HepG2 (cell line): ENCODE data around the gene ZBTB46. TPM values are rescaled to one million over a fixed set of nuclear protein-coding genes. Genes with fewer than 3 reads are reported as not detected.

Source experiments
- AHDC1 ChIP-seq: sonication (generic); formaldehyde crosslinking; IDR thresholded peaks from 2 replicates; pipeline ENCODE4 v1.5.1; 2020; ENCODE audit warnings: mild to moderate bottlenecking, missing genetic modification reagents, borderline replicate concordance
- CC2D1A ChIP-seq: sonication (generic); formaldehyde crosslinking; IDR thresholded peaks from 2 replicates; pipeline ENCODE4 v1.8.1; 2023; ENCODE audit warnings: mild to moderate bottlenecking, missing genetic modification reagents
- CSRNP2 ChIP-seq: sonication (generic); formaldehyde crosslinking; conservative IDR thresholded peaks from 2 replicates; pipeline ENCODE4 v1.8.0; 2022; ENCODE audit warnings: low read depth, missing genetic modification reagents
- KDM5A ChIP-seq: fragments of 200-600 bp; sonication (generic); IDR thresholded peaks from 2 replicates; pipeline ENCODE4 v1.7.0; 2018; ENCODE audit warnings: antibody characterized with exemption, mild to moderate bottlenecking, low read length, borderline replicate concordance
- KLF11 ChIP-seq: IDR thresholded peaks from 2 replicates; pipeline ENCODE4 v1.6.1; 2016; ENCODE audit warnings: missing compliant biosample characterization
- MAX ChIP-seq: IDR thresholded peaks from 2 replicates; pipeline ENCODE4 v1.6.1; 2012; ENCODE audit warnings: inconsistent platforms
- MAZ ChIP-seq, 2 experiments: sonication (generic) in 1 of 2; formaldehyde crosslinking in 1 of 2; IDR thresholded peaks; 2 replicates each; pipeline versions ENCODE4 v1.5.0 to v1.6.1; 2012 to 2020; ENCODE audit warnings: low read depth in 2 of 2, mild to moderate bottlenecking in 2 of 2, borderline replicate concordance in 1 of 2, improper control_type of control experiment in 1 of 2, low read length in 1 of 2, missing genetic modification reagents in 1 of 2, moderate library complexity in 1 of 2
- SIX1 ChIP-seq: sonication (generic); formaldehyde crosslinking; IDR thresholded peaks from 2 replicates; pipeline ENCODE4 v1.4.0; 2020; ENCODE audit warnings: missing genetic modification reagents, borderline replicate concordance
- SNAPC2 ChIP-seq: sonication (generic); formaldehyde crosslinking; IDR thresholded peaks from 2 replicates; pipeline ENCODE4 v1.8.1; 2022; ENCODE audit warnings: mild to moderate bottlenecking, missing genetic modification reagents
- SOX13 ChIP-seq, 3 experiments: fragments of 450-650 bp in 1 of 3; sonication (generic) in 1 of 3; formaldehyde crosslinking in 1 of 3; IDR thresholded peaks in 2 of 3; conservative IDR thresholded peaks in 1 of 3; 2 replicates each; pipeline versions ENCODE4 v1.5.0 to v1.6.1; 2016 to 2020; ENCODE audit warnings: antibody characterized with exemption in 1 of 3, mild to moderate bottlenecking in 1 of 3, missing compliant biosample characterization in 1 of 3, missing genetic modification reagents in 1 of 3, moderate library complexity in 1 of 3
- THAP9 ChIP-seq: sonication (generic); formaldehyde crosslinking; IDR thresholded peaks from 2 replicates; pipeline ENCODE4; 2020; ENCODE audit warnings: missing genetic modification reagents, mild to moderate bottlenecking, borderline replicate concordance
- TRIM24 ChIP-seq: sonication (generic); formaldehyde crosslinking; IDR thresholded peaks from 2 replicates; pipeline ENCODE4 v1.8.0; 2022; ENCODE audit warnings: mild to moderate bottlenecking, missing genetic modification reagents
- U2AF1 ChIP-seq: fragments of 200-400 bp; formaldehyde crosslinking; optimal IDR thresholded peaks from 2 replicates; pipeline ENCODE3; 2017; ENCODE audit warnings: mild to moderate bottlenecking, low read depth, low read length
- ZNF468 ChIP-seq: sonication (generic); formaldehyde crosslinking; IDR thresholded peaks from 2 replicates; pipeline ENCODE4 v1.8.0; 2022; ENCODE audit warnings: mild to moderate bottlenecking, moderate library complexity, missing genetic modification reagents
- ZNF768 ChIP-seq: sonication (generic); formaldehyde crosslinking; IDR thresholded peaks from 2 replicates; pipeline ENCODE4 v1.4.0; 2020; ENCODE audit warnings: missing genetic modification reagents
- ZNF790 ChIP-seq: sonication (generic); formaldehyde crosslinking; IDR thresholded peaks from 2 replicates; pipeline ENCODE4 v1.8.0; 2022; ENCODE audit warnings: missing genetic modification reagents, mild to moderate bottlenecking, borderline replicate concordance
- ZNF816 ChIP-seq: sonication (generic); formaldehyde crosslinking; IDR thresholded peaks from 2 replicates; pipeline ENCODE4 v1.8.0; 2022; ENCODE audit warnings: missing genetic modification reagents, mild to moderate bottlenecking, borderline replicate concordance
- polyA plus RNA-seq, 8 experiments: library from polyadenylated mRNA; depleted of rRNA in 3 of 8; stranded (reverse) in 7 of 8; unstranded in 1 of 8; fragments of >200 nt; fragmentation: Illumina TruSeq in 4 of 8; extraction: Trizol in 4 of 8; gene quantifications; 2 replicates each; pipeline versions ENCODE4 v1.2.1 to v1.2.3, GENCODE V29; 2011 to 2016; ENCODE audit warnings: low read depth in 4 of 8, missing spikeins in 1 of 8, mixed read lengths in 1 of 8; ENCODE audit not compliant: insufficient read depth in 1 of 8
- total RNA-seq, 5 experiments: library from RNA; depleted of rRNA; stranded (reverse); fragments of >200 nt; fragmentation: Illumina TruSeq; extraction: Trizol; gene quantifications; 2 replicates each; pipeline ENCODE4 v1.2.3, GENCODE V29; 2016; ENCODE audit warnings: low read depth in 1 of 5

The ZBTB46 gene
- total and polyA plus RNA-seq, 2 of the 13 experiments (the other 11 are each of a cell fraction or from before 2014, with no cell fraction given), result 1.6 to 13.5 TPM

- TF ChIP-seq AHDC1 (no peak), MAX (peak; percentile 51; the same call in 1 of the 2 replicates), SNAPC2 (CRISPR knock-in tag) (no peak), SOX13 (IDR thresholded peaks at IDR 0.05) (no peak; the same call in 1 of the 2 replicates), SOX13 (CRISPR knock-in tag; conservative IDR thresholded peaks at IDR 0.05 in 1 of 2, IDR thresholded peaks at IDR 0.05 in 1 of 2) (no peak), CSRNP2 (CRISPR knock-in tag) (no peak), THAP9 (no peak), U2AF1 (no peak), ZNF468 (CRISPR knock-in tag) (peak; percentile 88; the same call in 1 of the 2 replicates), KLF11 (CRISPR knock-in tag) (no peak), ZNF768 (CRISPR knock-in tag) (no peak; the same call in 1 of the 2 replicates), MAZ (IDR thresholded peaks at IDR 0.05; ENCODE audit: borderline replicate concordance, low read depth, low read length) (no peak; the same call in 1 of the 2 replicates), MAZ (CRISPR knock-in tag; IDR thresholded peaks at IDR 0.05; ENCODE audit: low read depth) (peak; percentile 57), CC2D1A (CRISPR knock-in tag) (0 out of 2 replicates have a peak, but pooled peaks have one; percentile 18), ZNF816 (CRISPR knock-in tag) (no peak), TRIM24 (CRISPR knock-in tag) (no peak), KDM5A (no peak), SIX1 (CRISPR knock-in tag) (no peak), ZNF790 (CRISPR knock-in tag) (no peak)
Measured at GRCh38 chr20:63696628-63697356, 134.3 kb downstream of the ZBTB46 start, which contains the start of gene TNFRSF6B (continued).
